ENCODE results near the gene ACSF2. TPM values are rescaled to one million over a fixed set of nuclear protein-coding genes. Genes with fewer than 3 reads are reported as not detected.

Gene ACSF2
- total and polyA plus RNA-seq, 2 of the 13 experiments (the other 11 are each of a cell fraction or from before 2014, with no cell fraction given) = 87.3 to 109 TPM

DNA sequence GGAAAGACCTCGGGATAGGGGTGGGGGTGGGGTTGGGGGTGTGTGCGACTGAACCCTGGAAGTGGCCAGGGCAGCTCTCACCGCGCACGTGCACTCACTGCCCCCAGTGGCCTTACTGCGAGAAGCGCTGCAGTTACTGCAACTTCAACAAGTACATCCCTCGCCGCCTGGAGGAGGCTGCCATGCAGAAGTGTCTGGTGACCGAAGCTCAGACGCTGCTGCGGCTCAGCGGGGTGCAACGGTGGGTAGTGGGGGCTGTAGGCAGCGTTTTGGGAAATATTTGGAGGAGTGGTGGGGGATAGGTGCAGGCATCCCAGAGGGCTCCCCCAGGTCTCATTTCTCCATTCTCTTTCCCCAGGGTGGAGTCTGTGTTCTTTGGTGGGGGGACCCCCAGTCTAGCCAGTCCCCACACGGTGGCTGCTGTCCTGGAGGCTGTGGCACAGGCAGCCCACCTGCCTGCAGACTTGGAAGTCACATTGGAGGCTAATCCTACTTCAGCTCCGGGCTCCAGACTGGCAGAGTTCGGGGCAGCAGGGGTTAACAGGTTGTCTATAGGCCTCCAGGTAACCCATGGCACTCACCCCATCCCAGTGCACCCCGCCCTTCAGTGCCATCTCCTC lies 53.6 kb downstream of the ACSF2 start (continued):
- no peak for TF ChIP-seq AGO1 (IDR thresholded peaks at IDR 0.05; ENCODE audit: low read depth, low read length, poor library complexity, severe bottlenecking)
- no peak for TF ChIP-seq TAF15 (IDR thresholded peaks at IDR 0.05; ENCODE audit: low read depth, low read length, poor library complexity, severe bottlenecking)
- TF ChIP-seq ZNF513 (CRISPR knock-in tag; conservative IDR thresholded peaks at IDR 0.05) = no peak
- TF ChIP-seq, protein P1, sequence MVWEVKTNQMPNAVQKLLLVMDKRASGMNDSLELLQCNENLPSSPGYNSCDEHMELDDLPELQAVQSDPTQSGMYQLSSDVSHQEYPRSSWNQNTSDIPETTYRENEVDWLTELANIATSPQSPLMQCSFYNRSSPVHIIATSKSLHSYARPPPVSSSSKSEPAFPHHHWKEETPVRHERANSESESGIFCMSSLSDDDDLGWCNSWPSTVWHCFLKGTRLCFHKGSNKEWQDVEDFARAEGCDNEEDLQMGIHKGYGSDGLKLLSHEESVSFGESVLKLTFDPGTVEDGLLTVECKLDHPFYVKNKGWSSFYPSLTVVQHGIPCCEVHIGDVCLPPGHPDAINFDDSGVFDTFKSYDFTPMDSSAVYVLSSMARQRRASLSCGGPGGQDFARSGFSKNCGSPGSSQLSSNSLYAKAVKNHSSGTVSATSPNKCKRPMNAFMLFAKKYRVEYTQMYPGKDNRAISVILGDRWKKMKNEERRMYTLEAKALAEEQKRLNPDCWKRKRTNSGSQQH (CRISPR knock-in tag; IDR thresholded peaks at IDR 0.05; ENCODE audit: low read depth) = no peak
- no peak for TF ChIP-seq SALL1 (CRISPR knock-in tag; IDR thresholded peaks at IDR 0.05)
- TF ChIP-seq PLRG1 (conservative IDR thresholded peaks at IDR 0.05) = no peak
- TF ChIP-seq MYPOP (CRISPR knock-in tag; IDR thresholded peaks at IDR 0.05) = no peak
- TF ChIP-seq ATF2 (CRISPR knock-in tag; IDR thresholded peaks at IDR 0.05) = no peak
- TF ChIP-seq HIVEP1 (CRISPR knock-in tag; IDR thresholded peaks at IDR 0.05) = 0 out of 2 replicates have a peak, but pooled peaks have one; percentile 28
- peak; percentile 73 for TF ChIP-seq U2AF1 (optimal IDR thresholded peaks at IDR 0.05; ENCODE audit: low read depth, low read length)
- TF ChIP-seq ZNF788 (CRISPR knock-in tag; IDR thresholded peaks at IDR 0.05; ENCODE audit: borderline replicate concordance) = peak; percentile 55; the same call in 1 of the 2 replicates
- TF ChIP-seq ZNF569 (CRISPR knock-in tag; IDR thresholded peaks at IDR 0.05; ENCODE audit: borderline replicate concordance) = no peak
- no peak for TF ChIP-seq ZNF841 (CRISPR knock-in tag; IDR thresholded peaks at IDR 0.05; ENCODE audit: borderline replicate concordance)
- peak; percentile 87 for TF ChIP-seq HNRNPK (IDR thresholded peaks at IDR 0.05; ENCODE audit: low read depth, low read length, poor library complexity, severe bottlenecking)
- TF ChIP-seq ZUFSP (CRISPR knock-in tag; IDR thresholded peaks at IDR 0.05; ENCODE audit: borderline replicate concordance) = no peak
- no peak for TF ChIP-seq SRY (CRISPR knock-in tag; IDR thresholded peaks at IDR 0.05)

All from HepG2 (cell line).